8988T (cell line): ENCODE results near the gene CCDC87.
"Not testable (repeated sequence)": the region's sequence is repeated elsewhere in the genome, so short reads cannot be mapped to it uniquely, and the experiment has no call there.

Source experiments
- DNase-seq: peaks from one replicate; pipeline ENCODE4 v3.0.0; 2011

CCDC87 gene

DNA sequence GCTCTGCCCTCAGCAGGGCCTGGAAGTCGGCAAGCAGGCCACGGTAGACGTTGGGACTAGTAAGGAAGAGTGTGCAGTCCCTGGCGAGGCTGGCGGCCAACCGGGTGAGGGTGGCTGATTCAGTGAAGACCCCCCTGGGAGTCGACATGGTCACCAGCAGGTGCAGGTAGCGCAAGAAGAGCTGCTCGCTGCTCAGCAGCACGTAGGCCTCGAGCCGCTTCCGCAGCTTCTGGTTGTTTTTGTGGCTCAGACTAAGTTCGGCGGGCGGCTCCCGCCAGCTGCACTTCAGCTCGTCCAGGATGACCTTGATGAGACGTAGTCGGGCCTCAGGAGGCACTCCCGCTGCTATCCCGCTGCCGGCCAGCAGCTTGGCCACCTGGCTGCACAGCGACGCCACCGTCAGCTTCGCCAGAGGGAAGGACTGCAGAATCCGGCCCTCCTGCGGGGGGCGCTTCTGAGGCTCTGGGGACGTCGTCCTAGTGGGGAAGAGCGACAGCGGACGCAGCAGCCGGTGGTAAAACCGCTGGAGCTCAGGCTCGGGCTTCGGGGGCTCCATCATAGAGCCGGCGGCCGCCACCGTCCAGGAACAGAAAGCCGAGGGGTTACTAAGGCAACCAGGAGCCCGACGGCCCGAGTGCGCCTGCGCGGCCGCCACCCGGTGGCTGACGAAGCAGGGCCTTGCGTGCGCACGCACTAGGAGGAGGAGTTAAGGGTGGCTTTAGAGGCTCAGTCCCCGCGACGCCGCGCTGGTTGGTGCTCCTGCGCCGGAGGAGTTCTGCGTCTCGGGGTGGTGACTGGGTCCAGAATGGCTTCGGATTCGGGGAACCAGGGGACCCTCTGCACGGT lies at the start of gene CCDC87, which contains the start of gene CCS:
Gene CCDC87, minus strand, starts transcription at position 607 of the 846 bp plus-strand sequence. Its CDS starts 48 bp downstream, at position 559.
Gene CCS, plus strand, starts transcription at position 729 of the 846 bp plus-strand sequence. Its CDS starts 77 bp downstream, at position 806.
- DNase-seq: peak; percentile 100

- no peak for DNase-seq
Measured at GRCh38 chr11:66641834-66642233, 49.0 kb upstream of the CCDC87 start.

DNA sequence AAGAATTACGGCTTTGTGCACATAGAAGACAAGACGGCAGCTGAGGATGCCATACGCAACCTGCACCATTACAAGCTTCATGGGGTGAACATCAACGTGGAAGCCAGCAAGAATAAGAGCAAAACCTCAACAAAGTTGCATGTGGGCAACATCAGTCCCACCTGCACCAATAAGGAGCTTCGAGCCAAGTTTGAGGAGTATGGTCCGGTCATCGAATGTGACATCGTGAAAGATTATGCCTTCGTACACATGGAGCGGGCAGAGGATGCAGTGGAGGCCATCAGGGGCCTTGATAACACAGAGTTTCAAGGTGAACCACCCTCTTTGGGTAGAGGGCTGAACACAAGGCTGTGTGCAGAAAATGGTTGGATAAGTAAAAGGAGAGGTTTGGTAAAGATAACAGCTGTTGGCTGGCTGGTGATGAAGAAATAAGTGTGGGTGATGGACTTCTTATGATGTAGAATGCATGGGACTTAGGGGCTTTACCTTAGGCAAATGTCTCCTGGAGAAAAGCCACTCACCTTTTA lies 47.0 kb upstream of the CCDC87 start:
- DNase-seq: not testable (repeated sequence)

GRCh38 chr11:66639066-66639813 lies 46.4 kb upstream of the CCDC87 start:
- no peak for DNase-seq

- DNase-seq: peak; percentile 81
Measured at GRCh38 chr11:66638177-66639065, 45.6 kb upstream of the CCDC87 start, which contains the start of gene RBM4. Gene RBM4 (plus strand): TSS chr11:66638703. CDS start chr11:66639712, 1,009 bp downstream.

DNA sequence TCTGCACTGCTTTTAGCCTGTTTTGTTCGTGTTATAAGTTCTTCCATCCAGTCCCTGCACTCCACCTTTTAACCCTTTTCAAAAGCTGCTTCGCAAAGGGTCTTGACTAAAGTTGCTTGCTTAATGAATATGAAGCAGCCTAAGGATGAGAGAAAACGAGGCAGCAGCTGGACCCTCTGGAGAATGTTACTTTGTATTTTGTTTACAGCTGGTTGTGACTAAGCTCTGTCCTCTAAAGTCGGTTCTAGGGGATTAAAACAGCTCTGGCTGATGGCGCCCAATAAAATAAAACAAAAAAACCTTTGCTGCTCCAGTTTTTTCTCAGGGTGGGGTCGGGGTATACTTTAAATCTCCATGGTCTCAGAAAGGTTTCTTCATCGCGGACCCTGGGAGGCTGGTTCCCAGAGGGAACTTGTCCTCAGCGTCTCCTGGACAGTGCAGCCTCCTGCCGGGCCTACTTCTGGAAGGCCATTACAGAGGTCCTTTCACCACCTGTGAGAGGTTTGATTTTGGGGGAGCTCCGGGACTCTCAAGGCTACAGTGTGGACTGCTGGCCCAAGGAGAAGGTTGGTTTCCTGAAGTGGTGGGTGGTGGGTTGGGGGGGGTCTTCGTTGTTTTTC lies 44.8 kb upstream of the CCDC87 start:
- DNase-seq: no peak

DNA sequence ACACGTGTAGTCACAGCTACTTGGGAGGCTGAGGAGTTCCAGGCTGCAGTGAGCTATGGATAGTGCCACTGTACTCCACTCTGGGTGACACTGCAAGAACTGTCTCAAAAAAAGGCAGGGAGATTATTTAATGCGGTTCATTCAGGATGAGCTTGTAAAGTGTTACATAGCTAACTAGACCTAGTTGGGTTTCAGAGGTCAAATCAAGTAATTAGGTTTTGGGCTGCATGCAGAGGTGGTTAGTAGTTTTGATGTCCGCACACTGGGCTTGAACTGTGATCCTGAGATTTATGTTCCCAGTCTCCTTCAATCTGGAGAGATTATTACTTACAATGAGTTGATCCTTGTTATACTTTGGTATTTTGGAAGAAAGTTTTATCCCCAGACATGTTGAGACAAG lies 43.5 kb upstream of the CCDC87 start:
- no peak for DNase-seq

DNA sequence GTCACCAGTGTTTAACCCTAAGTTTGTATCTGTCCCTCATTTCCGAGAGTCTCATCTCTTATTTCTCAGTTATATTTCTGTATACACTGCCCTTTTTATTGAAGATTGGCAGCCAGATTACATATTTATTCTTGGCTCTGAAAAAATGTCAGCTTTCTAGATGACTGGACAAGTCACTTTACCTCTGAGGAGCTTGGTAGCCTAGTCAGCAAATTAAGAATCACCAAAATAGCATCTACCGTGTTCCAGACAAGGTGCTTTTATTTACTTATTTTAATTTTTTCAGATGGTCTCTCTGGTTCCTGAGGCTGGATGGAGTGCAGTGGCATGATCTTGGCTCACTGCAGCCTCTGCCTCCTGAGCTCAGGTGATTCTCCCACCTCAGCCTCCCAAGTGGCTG lies 40.1 kb upstream of the CCDC87 start:
- DNase-seq: no peak

GRCh38 chr11:66631883-66632282 lies 39.0 kb upstream of the CCDC87 start:
- DNase-seq: no peak

- DNase-seq: no peak
Measured at GRCh38 chr11:66629356-66629755, 36.5 kb upstream of the CCDC87 start.

- DNase-seq: no peak
Measured at GRCh38 chr11:66628061-66628603, 35.3 kb upstream of the CCDC87 start.

- no peak for DNase-seq
Measured at GRCh38 chr11:66626926-66627325, 34.1 kb upstream of the CCDC87 start.

GRCh38 chr11:66626382-66626781 lies 33.5 kb upstream of the CCDC87 start:
- DNase-seq: no peak

DNA sequence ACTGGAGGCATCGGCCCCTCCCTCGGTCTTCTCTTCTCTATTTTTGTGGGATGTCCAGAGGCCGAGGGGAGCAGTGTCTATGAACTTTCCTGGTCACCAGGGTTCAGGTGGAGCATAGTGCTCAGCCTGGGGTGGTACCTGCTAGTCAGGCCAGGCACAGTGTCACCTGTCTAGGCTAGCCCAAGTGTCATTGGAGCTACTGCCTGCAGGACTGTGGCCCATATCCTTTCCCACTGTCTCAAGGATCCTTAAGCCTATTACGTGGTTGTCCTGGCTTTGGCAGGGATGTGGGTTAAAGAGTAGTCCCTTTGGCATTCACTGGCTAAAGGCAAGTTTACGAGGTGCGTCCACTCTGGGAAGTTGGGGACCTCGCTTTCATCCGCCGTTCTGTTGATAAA lies 32.9 kb upstream of the CCDC87 start:
- DNase-seq: no peak

GRCh38 chr11:66625041-66625751 lies 32.3 kb upstream of the CCDC87 start:
- DNase-seq: no peak

GRCh38 chr11:66624450-66624849 lies 31.6 kb upstream of the CCDC87 start:
- no peak for DNase-seq

GRCh38 chr11:66619080-66619554 lies 26.3 kb upstream of the CCDC87 start:
- DNase-seq: no peak

DNA sequence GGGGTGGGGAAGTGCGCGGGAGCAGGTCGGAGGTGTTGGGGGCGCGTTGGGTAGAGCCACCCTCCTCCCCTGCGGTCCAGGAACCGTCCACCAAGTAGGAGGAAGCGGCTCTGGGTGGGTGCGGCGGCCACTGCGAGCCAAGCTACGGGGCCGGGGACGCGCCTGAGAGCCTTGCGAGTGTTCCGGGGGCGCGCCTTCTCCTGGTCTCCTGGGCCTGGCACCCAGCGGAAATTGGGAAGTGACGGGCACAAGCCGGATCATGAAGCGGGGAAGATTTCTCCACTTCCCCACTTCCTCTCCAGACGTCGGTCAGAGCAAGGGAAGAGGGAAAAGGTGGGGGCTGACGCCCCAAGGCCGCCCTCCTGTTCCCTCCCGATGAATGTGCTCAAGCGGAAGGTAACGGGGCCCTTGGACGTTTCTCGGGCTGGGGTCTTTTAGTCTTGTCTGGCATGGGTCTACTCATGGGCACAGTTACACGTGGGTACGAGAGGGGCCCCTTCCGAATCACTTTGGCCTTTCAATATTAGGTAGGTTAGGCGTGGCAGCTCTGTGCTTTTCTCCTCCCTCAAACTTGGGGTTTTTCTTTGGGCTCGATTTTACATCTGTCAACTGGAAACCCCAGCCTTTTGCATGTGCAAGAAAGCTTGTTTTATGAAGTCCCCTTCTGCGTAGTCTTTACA lies 24.4 kb upstream of the CCDC87 start:
- DNase-seq: no peak

DNA sequence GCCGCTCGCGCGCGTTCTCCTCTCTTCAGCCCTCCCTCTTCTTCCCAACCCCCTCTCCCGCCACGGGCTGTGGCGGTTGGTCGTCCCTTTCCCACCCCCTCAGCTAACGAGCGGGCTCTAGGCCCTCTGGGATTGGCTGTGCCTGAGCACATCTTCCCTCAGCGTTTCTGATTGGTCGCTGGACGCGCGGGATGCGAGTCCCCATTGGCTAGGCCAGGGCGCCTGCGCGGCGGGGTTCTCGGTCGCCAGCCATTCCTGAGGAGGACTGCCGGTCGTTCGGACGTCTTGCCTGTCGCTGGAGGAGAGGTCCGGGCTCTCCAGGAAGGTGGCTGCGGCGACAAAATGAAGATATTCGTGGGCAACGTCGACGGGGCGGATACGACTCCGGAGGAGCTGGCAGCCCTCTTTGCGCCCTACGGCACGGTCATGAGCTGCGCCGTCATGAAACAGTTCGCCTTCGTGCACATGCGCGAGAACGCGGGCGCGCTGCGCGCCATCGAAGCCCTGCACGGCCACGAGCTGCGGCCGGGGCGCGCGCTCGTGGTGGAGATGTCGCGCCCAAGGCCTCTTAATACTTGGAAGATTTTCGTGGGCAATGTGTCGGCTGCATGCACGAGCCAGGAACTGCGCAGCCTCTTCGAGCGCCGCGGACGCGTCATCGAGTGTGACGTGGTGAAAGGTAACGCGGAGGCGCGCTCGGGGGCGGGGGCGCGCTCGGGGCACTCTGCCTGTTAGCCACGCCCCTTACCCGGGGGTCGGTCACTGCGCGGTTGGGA lies 23.7 kb upstream of the CCDC87 start, which contains the start of gene RBM14:
Gene RBM14, plus strand, starts transcription at position 252 of the 776 bp plus-strand sequence. Its CDS starts 91 bp downstream, at position 343.
- DNase-seq: peak; percentile 99
